Loucy (cell line): ENCODE results near the gene RNU6-9.

Experiments used
- H2AFZ ChIP-seq: fragments of 200-600 bp; sonication (generic); 2 replicates; pipeline ENCODE4 v1.6.0; 2016; ENCODE audit warnings: antibody characterized with exemption, mild to moderate bottlenecking, low read length, moderate library complexity
- H3F3A ChIP-seq: fragments of 200-600 bp; 2 replicates; pipeline ENCODE4 v1.6.0; 2016; ENCODE audit warnings: antibody characterized with exemption, low read depth, mild to moderate bottlenecking
- H3K27me3 ChIP-seq: fragments of 200-600 bp; sonication (generic); 2 replicates; pipeline ENCODE4 v1.6.1; 2014; ENCODE audit warnings: low read length, mild to moderate bottlenecking; ENCODE audit not compliant: insufficient read depth, poor library complexity, severe bottlenecking
- H3K36me3 ChIP-seq: fragments of 200-600 bp; sonication (generic); 2 replicates; pipeline ENCODE4 v1.6.1; 2016; ENCODE audit warnings: low read length; ENCODE audit not compliant: insufficient read depth
- H3K4me1 ChIP-seq: fragments of 200-600 bp; sonication (generic); 2 replicates; pipeline ENCODE4 v1.5.1; 2014; ENCODE audit warnings: low read length, mild to moderate bottlenecking; ENCODE audit not compliant: insufficient read depth, poor library complexity, severe bottlenecking
- H3K4me2 ChIP-seq: fragments of 200-600 bp; sonication (generic); 2 replicates; pipeline ENCODE4 v1.6.0; 2014; ENCODE audit warnings: antibody characterized with exemption, low read length, low read depth, mild to moderate bottlenecking; ENCODE audit not compliant: poor library complexity, severe bottlenecking
- H3K4me3 ChIP-seq: fragments of 200-600 bp; sonication (generic); 2 replicates; pipeline ENCODE4 v1.5.1; 2014; ENCODE audit warnings: low read length, mild to moderate bottlenecking, mixed read lengths; ENCODE audit not compliant: poor library complexity, severe bottlenecking
- H3K79me2 ChIP-seq: fragments of 200-600 bp; sonication (generic); 2 replicates; pipeline ENCODE4 v1.6.1; 2014; ENCODE audit warnings: low read length; ENCODE audit not compliant: insufficient read depth
- H3K9ac ChIP-seq: fragments of 200-600 bp; sonication (generic); 2 replicates; pipeline ENCODE4 v1.6.0; 2014; ENCODE audit warnings: mild to moderate bottlenecking, low read depth, low read length, moderate library complexity; ENCODE audit not compliant: poor library complexity, severe bottlenecking
- H3K9me2 ChIP-seq: fragments of 200-600 bp; sonication (generic); replicated peaks from 2 replicates; pipeline ENCODE4 v1.6.1; 2016; ENCODE audit warnings: low read depth, low read length, mixed read lengths
- H3K9me3 ChIP-seq: fragments of 200-600 bp; sonication (generic); 2 replicates; pipeline ENCODE4 v1.6.1; 2014; ENCODE audit warnings: mild to moderate bottlenecking, antibody characterized with exemption, low read length, low read depth; ENCODE audit not compliant: insufficient read depth
- H4K20me1 ChIP-seq: fragments of 200-600 bp; sonication (generic); 2 replicates; pipeline ENCODE4 v1.6.0; 2014; ENCODE audit warnings: antibody characterized with exemption, low read length, mild to moderate bottlenecking; ENCODE audit not compliant: insufficient read depth, poor library complexity, severe bottlenecking
- CTCF ChIP-seq: fragments of 200-600 bp; sonication (generic); conservative IDR thresholded peaks from 2 replicates; pipeline ENCODE4 v1.5.1; 2014; ENCODE audit warnings: mild to moderate bottlenecking, antibody characterized with exemption, low read length
- EZH2phosphoT487 ChIP-seq: fragments of 200-600 bp; IDR thresholded peaks from 2 replicates; pipeline ENCODE4 v1.6.1; 2018; ENCODE audit warnings: antibody characterized with exemption, mild to moderate bottlenecking, moderate library complexity, borderline replicate concordance

The RNU6-9 gene

GRCh38 chr19:939439-939838 lies 46.2 kb downstream of the RNU6-9 start:
- Histone ChIP-seq H3K27me3 (no peaks in the 10 kb centered on the region), H3K9me2 (no peaks in the 10 kb centered on the region), H3K4me2 (no peak overlapping the region), H2AFZ (no peak overlapping the region), H3K9me3 (no peaks in the 10 kb centered on the region), H4K20me1 (peaks cover 9% of the 10 kb centered on the region), H3K9ac (no peak overlapping the region), H3K4me3 (no peak overlapping the region), H3F3A (no peaks in the 10 kb centered on the region), H3K36me3 (peaks cover 5% of the 10 kb centered on the region; the same call in 1 of the 2 replicates), H3K4me1 (no peaks in the 10 kb centered on the region), H3K79me2 (peaks cover 22% of the 10 kb centered on the region; the same call in 1 of the 2 replicates)
- TF ChIP-seq EZH2phosphoT487, result no peak

- Histone ChIP-seq H3K27me3 (no peaks in the 10 kb centered on the region), H3K79me2 (peaks cover 22% of the 10 kb centered on the region; the same call in 1 of the 2 replicates), H3K4me3 (no peak overlapping the region), H3K9me3 (no peaks in the 10 kb centered on the region), H4K20me1 (peaks cover 13% of the 10 kb centered on the region), H3K4me1 (no peaks in the 10 kb centered on the region), H3F3A (no peaks in the 10 kb centered on the region), H3K9me2 (no peaks in the 10 kb centered on the region), H3K9ac (no peak overlapping the region), H2AFZ (no peak overlapping the region), H3K4me2 (no peak overlapping the region), H3K36me3 (peaks cover 5% of the 10 kb centered on the region; the same call in 1 of the 2 replicates)
- no peak for TF ChIP-seq EZH2phosphoT487
- no peak for TF ChIP-seq CTCF
Observed at GRCh38 chr19:939922-940321, 46.6 kb downstream of the RNU6-9 start.

- Histone ChIP-seq H3F3A (no peaks in the 10 kb centered on the region), H3K79me2 (peaks cover 22% of the 10 kb centered on the region; the same call in 1 of the 2 replicates), H4K20me1 (peaks cover 13% of the 10 kb centered on the region), H2AFZ (no peak overlapping the region), H3K4me2 (no peak overlapping the region), H3K36me3 (peaks cover 5% of the 10 kb centered on the region; the same call in 1 of the 2 replicates), H3K9ac (no peak overlapping the region), H3K4me1 (no peaks in the 10 kb centered on the region), H3K9me2 (no peaks in the 10 kb centered on the region), H3K27me3 (no peaks in the 10 kb centered on the region), H3K9me3 (no peaks in the 10 kb centered on the region), H3K4me3 (no peak overlapping the region)
- no peak for TF ChIP-seq EZH2phosphoT487
- no peak for TF ChIP-seq CTCF
Observed at GRCh38 chr19:940591-941291, 47.5 kb downstream of the RNU6-9 start.
